ENCODE measurements around the gene HPS5. TPM values are rescaled to one million over a fixed set of nuclear protein-coding genes. Genes with fewer than 3 reads are reported as not detected.

The HPS5 gene, protein sequence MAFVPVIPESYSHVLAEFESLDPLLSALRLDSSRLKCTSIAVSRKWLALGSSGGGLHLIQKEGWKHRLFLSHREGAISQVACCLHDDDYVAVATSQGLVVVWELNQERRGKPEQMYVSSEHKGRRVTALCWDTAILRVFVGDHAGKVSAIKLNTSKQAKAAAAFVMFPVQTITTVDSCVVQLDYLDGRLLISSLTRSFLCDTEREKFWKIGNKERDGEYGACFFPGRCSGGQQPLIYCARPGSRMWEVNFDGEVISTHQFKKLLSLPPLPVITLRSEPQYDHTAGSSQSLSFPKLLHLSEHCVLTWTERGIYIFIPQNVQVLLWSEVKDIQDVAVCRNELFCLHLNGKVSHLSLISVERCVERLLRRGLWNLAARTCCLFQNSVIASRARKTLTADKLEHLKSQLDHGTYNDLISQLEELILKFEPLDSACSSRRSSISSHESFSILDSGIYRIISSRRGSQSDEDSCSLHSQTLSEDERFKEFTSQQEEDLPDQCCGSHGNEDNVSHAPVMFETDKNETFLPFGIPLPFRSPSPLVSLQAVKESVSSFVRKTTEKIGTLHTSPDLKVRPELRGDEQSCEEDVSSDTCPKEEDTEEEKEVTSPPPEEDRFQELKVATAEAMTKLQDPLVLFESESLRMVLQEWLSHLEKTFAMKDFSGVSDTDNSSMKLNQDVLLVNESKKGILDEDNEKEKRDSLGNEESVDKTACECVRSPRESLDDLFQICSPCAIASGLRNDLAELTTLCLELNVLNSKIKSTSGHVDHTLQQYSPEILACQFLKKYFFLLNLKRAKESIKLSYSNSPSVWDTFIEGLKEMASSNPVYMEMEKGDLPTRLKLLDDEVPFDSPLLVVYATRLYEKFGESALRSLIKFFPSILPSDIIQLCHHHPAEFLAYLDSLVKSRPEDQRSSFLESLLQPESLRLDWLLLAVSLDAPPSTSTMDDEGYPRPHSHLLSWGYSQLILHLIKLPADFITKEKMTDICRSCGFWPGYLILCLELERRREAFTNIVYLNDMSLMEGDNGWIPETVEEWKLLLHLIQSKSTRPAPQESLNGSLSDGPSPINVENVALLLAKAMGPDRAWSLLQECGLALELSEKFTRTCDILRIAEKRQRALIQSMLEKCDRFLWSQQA
- 20.7 and 21.5 TPM in 2 replicates for total RNA-seq

DNA sequence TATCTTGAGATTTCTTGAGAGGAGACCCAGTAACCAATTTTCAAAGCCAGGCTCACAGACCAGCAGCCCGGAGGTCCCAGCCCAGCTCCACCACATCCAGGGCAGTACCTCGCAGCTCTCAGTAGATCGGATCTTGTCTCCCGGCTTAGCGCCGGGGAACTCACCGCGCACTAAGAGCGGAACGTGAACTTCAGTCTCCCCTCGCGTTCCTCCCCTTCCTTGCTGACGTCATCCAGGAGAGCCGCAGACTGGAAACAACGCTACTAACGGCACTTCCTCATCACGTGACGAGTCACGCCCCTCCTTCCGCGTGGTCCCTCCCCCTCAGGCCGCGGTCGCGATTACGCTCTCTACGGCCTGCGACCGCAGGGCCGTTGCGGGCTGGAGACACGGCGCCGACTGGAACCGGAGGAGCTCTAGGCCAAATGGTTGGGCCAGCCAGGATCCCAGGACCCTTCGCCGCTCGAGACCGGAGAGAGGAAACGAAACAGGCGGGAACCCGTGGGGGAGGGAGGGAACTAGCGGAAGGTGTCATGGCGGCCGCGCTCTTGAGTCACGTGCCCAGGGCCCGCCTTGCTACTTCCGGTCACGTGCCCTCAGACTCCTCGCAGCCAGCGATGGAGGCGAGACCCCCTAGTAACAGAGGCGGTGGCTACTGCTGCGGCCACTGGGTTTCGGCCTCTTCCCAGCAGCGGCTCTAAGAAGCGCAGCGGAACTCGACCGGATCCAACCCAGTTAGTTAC, at the start of gene HPS5, which contains the start of gene GTF2H1:
TSS of gene HPS5 (minus strand) at position 172 of the 743 bp plus-strand sequence. CDS start 4,282 bp downstream, outside the sequence.
TSS of gene GTF2H1 (plus strand) at position 599 of the 743 bp plus-strand sequence. CDS start 10,508 bp downstream, outside the sequence.
- intact Hi-C loops (cut with micrococcal nuclease): loop anchor here (1.0 to 5.0 kb wide), 11 partner anchors 9 to 1583 kb away; partner anchors contain the start of genes C11orf58, LDHA, SAAL1 and SERGEF

DNA sequence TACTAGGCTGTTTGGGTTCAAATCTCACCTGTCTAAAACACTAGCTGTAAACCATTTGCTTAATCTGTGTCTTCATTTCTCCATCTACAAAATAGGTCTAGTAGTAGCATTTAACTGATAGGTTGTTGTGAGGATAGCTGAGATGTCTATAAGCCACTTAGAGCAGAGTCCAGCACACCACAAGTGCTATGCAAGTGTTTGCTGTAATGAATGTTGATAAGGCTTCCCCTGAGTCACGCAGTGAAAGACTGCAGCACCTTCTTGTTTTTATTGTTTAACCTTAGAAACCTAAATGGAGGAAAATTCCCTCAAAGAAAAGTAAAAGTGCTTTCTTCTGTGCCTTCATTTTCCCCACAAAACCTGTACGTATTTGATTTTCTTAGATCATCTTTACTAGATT, 49.3 kb upstream of the HPS5 start:
- intact Hi-C loops (cut with micrococcal nuclease): no loop called here

DNA sequence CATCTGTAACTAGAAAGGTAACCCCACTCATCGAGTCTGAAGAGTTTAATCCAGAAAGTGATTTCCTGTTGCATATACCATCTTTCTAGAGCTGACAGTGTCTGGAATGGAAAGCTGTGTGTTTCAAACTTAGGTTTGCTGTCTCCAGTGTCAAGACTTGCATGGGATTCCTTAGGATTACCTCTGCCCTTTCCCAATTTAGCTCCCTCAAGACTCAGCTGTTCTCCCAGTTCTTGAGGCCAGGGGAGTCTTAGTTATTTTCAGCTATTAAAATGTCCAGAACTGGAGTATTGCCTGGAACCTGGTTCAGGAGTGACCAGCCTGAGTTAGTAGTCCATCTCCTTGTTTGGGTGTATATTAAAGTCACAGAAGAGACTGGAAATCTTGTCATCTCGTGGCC, 47.5 kb upstream of the HPS5 start:
- intact Hi-C loops (cut with micrococcal nuclease): no loop called here

DNA sequence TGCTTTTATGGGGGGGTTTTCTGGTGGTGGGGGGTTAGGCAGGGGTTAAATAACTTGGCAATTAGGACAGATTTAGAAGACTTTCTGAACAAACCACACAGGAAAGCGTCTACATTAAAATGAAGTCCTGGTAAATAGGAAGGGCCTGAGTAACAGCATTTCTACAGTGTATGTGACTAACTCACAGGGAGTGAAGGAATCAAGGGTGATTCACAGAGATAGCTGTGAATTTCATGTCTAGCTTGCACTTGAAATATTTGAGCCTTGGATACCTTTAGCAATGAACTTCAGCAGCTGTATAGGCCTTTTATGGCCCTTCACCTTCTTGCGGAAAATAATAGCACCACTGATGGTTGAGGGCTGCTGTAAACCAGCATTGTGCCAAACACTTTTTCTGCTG, 46.3 kb upstream of the HPS5 start:
- intact Hi-C loops (cut with micrococcal nuclease): no loop called here

DNA sequence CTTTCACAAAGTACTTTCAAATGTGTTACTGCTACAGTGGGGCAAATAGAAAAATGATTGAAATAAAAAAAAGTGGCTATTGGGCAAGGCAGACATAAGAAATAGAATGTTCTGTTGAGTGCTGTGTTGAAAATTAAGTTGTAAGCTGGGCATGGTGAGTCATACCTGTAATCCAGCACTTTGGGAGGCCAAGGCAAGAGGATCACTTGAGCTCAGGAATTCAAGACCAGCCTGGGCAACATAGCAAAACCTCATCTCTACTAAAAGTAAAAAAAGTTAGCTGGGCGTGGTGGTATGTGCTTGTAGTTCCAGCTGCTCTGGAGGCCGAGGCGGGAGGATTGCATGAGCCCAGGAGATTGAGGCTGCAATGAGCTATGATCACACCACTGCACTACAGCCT, 45.5 kb upstream of the HPS5 start:
- intact Hi-C loops (cut with micrococcal nuclease): no loop called here

DNA sequence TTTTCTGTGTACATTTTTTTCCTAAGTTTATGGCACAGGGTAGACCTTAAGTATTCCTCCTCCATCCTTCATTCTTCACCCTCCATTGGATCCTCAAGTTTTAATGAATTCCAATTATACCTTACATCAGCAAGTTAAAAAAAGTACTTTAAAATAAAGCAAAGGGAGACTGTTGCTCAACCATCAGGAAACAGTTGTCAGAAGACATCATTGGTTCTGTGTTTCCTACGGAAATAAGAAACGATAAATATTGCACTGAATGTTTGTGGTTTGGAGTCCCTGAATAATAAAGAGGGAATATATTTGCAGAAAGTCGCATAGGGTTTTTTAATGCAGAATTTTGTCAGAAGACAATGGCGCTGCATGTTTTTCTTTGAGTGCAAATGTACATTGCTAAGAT, 44.3 kb upstream of the HPS5 start:
- intact Hi-C loops (cut with micrococcal nuclease): no loop called here

DNA sequence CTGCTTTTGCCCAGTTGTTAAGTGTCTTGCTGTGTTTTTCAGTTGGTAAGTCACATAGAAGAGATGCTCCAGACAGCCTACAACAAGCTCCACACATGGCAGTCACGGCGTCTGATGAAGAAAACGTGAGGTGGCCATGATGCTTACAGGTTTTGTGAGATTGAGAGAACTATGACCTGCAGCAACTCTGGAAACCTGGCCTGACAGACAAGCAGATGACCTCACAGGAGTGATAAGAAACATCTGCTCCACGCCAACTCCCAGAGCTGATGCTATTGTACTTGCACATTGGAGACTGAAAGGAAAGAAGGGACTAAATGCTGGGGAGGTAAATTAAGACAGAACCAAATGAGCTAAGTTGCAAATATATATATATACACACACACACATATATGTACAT, 43.8 kb upstream of the HPS5 start:
- intact Hi-C loops (cut with micrococcal nuclease): no loop called here

DNA sequence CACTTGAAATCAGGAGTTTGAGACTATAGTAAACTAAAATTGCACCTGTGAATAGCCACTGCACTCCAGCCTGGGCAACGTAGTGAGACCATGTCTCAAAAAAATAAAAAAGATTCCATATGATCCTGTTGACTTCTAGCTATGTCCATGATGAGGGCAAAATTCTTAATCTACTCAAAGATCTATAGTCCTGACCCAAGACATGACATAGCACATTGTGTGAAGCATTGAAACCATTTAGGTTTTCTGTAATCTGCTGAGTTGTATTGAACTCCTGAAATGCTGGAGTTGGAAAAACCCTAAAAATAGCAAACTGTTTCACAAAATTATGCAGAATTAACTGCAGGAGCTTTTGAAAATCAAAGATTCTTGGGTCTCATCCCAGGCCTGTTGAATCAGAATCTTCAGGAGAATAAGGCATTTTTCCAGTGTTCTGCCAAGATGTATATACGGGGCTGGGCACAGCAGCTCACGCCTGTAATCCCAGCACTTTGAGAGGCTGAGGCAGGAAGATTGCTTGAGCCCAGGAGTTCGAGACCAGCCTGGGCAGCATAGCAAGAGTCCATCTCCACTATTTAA, 42.6 kb upstream of the HPS5 start:
- intact Hi-C loops (cut with micrococcal nuclease): no loop called here

DNA sequence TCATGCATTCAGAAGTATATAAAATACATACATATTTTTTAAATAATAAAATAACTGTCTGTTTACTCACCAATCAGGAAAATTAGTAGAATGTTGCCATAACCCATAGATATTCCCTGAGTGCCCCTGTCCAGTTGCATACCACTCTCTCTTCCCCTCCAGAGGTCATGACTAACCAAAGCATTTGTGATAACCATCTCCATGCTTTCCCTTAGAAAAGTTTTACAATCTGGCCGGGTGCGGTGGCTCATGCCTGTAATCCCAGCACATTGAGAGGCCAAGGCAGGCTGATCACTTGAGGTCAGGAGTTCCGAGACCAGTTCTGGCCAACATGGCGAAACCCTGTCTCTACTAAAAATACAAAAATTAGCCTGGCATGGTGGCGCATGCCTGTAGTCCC, 39.2 kb upstream of the HPS5 start:
- intact Hi-C loops (cut with micrococcal nuclease): no loop called here

DNA sequence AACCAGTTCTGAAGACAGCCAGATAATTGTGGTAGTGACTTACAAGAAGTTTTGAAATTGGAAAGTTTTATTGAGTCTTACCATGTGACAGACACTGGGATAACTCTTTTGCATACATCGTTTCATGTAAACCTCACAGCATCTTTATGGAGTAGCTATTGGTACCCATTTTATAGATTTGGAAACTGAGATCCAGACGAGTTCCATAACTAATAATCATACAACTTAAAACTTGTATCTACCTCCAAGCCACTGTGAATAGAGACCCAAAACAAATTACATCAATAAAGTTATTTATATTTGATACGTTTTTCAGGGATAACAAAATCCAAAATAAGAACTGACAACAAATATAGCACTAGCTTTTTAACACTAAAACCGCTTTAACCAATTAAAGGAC, 36.7 kb upstream of the HPS5 start:
- intact Hi-C loops (cut with micrococcal nuclease): no loop called here

DNA sequence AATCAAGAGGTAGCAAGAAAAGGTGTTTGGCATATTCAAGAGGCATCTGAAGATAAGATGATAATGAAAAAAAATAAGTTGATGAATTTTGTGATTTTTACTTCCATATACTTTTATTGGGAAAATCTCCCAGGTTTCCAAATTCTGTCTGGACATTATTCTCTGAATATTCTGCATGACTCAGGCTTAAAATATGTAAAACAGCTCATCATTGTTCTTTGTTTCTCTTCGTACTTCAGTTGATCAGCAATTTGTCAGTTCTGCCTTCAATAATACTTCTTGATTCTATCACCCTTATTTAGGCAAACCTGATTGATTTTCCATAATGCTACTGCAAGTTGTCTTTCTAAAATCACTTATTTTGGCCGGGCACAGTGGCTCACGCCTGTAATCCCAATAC, 30.6 kb upstream of the HPS5 start:
- intact Hi-C loops (cut with micrococcal nuclease): no loop called here

DNA sequence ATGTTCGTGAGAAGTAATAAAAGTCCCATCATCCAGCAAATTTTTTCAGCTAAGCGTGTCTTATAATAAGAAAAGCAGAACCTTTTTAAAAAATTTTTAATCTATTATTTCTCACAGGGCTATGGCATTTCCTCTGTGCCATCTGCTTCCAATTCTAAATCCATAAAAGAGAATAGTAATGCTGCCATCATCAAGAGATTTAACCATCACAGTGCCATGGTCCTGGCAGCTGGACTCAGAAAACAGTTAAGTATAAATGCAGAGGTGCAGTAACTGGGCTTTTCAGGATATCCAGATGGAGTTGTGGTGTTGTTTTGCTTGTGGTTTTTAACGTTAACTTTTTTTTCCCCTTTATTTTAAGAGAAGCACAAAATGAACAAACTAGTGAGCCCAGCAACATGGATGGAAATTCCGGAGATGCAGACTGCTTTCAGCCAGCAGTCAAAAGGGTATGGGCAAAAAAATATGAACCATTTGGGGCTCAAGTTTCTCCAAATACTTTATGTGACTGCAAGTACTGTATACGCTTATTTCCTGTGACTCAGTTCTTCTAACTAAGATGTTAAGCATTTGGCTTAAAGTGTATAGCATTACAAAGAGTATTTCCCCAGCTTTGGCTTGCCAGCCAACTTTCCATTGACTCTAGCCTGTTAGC, 25.7 kb upstream of the HPS5 start:
- intact Hi-C loops (cut with micrococcal nuclease): no loop called here

DNA sequence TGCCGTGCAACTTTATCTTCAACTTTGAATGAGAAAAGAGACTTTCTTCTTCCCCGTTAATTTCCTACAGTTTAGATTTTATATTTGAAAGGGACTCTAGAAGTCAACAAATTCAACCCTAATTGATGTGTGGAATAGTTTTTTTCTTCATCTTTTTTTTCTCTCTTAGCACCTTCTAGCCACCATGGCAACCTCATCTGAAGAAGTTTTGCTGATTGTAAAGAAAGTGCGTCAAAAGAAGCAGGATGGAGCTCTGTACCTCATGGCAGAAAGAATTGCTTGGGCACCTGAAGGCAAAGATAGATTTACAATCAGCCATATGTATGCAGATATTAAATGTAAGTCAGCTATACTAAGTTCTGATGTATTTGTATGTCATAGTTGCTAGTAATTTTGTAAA, 11.0 kb upstream of the HPS5 start:
- intact Hi-C loops (cut with micrococcal nuclease): no loop called here

DNA sequence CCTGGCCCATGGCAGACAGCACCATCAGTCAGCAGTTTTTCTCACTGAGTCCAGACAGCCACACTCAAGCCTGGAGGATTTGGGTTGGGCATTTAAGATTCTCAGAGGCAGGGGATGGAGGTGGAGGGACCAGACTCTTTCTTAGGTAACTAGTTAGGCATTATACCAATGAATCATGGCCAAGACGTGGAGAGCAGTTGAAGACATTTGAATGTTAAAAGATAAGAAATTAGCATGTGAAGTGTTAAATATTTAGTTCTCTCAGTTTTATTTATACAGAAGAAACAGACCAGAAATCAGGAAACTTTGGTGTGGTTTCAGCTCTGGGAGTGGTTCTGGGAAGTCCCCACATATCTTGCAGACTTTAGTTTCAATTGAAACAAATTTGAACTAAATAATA, 10.4 kb upstream of the HPS5 start:
- intact Hi-C loops (cut with micrococcal nuclease): no loop called here

DNA sequence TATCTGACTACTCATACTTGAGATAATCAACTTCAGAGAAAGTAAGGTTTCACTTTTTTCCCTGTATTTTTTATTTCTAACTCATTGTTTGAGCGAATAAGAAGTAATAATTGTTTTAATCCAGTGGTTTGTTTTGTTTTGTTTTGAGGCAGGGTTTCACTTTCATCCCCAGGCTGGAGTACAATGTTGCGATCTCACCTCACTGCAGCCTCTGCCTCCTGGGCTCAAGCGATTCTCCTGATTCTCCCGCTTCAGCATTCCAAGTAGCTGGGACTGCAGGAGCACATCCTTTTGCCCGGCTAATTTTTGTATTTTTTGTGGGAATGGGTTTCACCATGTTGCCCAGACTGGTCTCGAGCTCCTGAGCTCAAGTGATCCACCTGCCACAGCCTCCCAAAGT, 9.0 kb upstream of the HPS5 start:
- intact Hi-C loops (cut with micrococcal nuclease): loop anchor here (1.0 kb wide), 1 partner anchor 9 kb away; the partner anchor contains the start of genes GTF2H1 and HPS5

DNA sequence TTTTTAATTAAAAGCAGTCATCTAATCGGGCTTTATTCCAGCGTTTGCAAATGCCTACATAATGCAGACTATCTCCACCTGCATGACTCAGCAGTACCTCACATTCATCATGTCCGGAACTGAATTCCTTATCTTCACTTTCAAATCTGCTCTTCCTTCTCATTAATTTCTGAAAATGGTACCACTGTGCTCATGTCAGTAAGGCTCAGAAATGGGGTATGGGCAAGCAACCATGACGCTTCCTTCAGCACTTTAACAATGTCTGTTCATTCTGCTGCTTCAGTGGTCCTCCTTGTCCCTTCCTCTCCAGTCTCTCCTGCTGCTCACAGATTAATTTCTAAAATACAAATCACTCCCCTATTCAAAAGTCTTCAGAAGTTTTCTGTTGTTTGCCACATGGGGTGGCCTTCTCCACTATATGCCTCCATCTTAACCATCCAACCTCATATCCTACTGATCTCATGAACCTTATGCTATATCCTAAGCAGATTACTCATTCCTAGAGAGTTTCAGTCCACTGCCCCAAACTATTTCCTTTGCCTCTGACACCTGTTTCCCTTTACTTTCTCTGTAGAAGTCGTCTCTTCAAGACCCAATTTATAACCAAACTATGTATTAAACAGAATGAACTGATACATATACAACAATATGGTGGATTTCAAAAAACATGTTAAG, 7.4 kb upstream of the HPS5 start:
- intact Hi-C loops (cut with micrococcal nuclease): no loop called here

DNA sequence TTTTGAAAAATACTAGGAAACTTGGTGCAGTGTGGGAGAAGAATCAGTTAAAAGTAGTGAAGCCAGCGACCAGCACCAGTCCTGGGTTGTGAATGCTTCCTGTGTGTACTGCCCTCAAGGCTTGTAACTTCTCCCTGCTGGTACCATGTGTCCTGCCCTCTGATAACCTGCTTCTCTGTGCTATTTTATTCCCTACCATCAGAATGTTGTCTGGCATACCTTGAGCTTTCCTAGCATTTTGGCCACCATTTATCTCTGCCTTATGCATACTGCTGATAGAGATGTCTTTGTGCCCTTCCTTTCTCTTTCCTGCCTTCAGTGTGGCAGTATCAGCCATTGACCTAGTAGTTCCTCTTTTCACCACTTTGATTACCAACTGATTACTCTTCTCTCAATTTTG, 2.4 kb upstream of the HPS5 start:
- intact Hi-C loops (cut with micrococcal nuclease): loop anchor here (5.0 kb wide), 1 partner anchor 42 kb away; no protein-coding TSS in a partner anchor

DNA sequence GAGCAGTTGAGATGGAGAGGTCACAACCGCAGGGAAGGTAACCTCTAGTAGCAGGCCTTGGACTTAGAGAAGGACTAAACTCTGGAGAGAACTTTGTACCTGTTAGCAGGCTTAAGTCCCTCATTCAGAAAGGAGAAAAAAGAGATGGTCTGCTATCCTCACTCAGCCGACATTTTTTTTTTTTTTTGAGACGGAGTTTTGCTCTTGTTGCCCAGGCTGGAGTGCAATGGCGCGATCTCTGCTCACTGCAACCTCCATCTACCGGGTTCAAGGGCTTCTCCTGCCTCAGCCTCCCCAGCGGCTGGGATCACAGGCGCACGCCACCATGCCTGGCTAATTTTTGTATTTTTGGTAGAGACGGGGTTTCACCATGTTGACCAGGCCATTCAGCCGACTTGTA, 1.9 kb upstream of the HPS5 start:
- intact Hi-C loops (cut with micrococcal nuclease): loop anchor here (2.0 to 5.0 kb wide), 3 partner anchors 42 to 1585 kb away; partner anchors contain the start of gene C11orf58

Measured in T-helper 2 cell treated with Interferon-gamma antibody and Interleukin-4, amounts not matched to agents 100 ng/mL and 5 ng/mL, for 36 hours (primary cell).